ENCODE data around the gene ANKDD1B.
"Not testable (repeated sequence)": the region's sequence is repeated elsewhere in the genome, so short reads cannot be mapped to it uniquely, and the experiment has no call there.

- not testable (repeated sequence) for TF ChIP-seq CTCF (IDR thresholded peaks at IDR 0.05 in 4 of 5, conservative IDR thresholded peaks at IDR 0.05 in 1 of 5); POLR2A (IDR thresholded peaks at IDR 0.05)
These were observed 84.5 kb downstream of the ANKDD1B start for GRCh38 chr5:75695472-75696351.

All from gastrocnemius medialis (tissue), 4 donors.